RWPE2 (cell line): ENCODE results near the gene BICDL2.

Experiments
- ATAC-seq: fragments of 200-7000 bp; cut with Tn5 transposase; 3 replicates; pipeline ENCODE4 v1.9.1; 2021; ENCODE audit warnings: low read depth
- DNase-seq: peaks from one replicate; pipeline ENCODE4 v3.0.0-alpha.2; 2020; ENCODE audit warnings: low spot score
- H3K27ac ChIP-seq: fragments of 450-650 bp; 2 replicates; pipeline ENCODE4 v1.5.1; 2017; ENCODE audit warnings: mild to moderate bottlenecking; ENCODE audit not compliant: poor library complexity, severe bottlenecking
- H3K27me3 ChIP-seq: fragments of 250-450 bp; sonication (Bioruptor Pico); 2 replicates; pipeline ENCODE4 v1.5.1; 2021; ENCODE audit warnings: mild to moderate bottlenecking, moderate library complexity; ENCODE audit not compliant: insufficient read depth, poor library complexity, severe bottlenecking
- H3K36me3 ChIP-seq: fragments of 250-450 bp; sonication (Bioruptor Pico); 2 replicates; pipeline ENCODE4 v1.5.1; 2020; ENCODE audit warnings: low read depth, mild to moderate bottlenecking, moderate library complexity
- H3K4me1 ChIP-seq: fragments of 250-450 bp; sonication (Bioruptor Pico); 2 replicates; pipeline ENCODE4 v1.5.1; 2021; ENCODE audit warnings: mild to moderate bottlenecking, moderate library complexity; ENCODE audit not compliant: insufficient read depth, poor library complexity, severe bottlenecking
- H3K4me3 ChIP-seq: fragments of 250-450 bp; sonication (Bioruptor Pico); 2 replicates; pipeline ENCODE4 v1.5.1; 2021; ENCODE audit warnings: mild to moderate bottlenecking, moderate library complexity; ENCODE audit not compliant: severe bottlenecking
- H3K9me3 ChIP-seq: fragments of 250-450 bp; sonication (Bioruptor Pico); 2 replicates; pipeline ENCODE4 v1.5.1; 2021; ENCODE audit warnings: mild to moderate bottlenecking, moderate library complexity; ENCODE audit not compliant: severe bottlenecking
- CTCF ChIP-seq: fragments of 450-650 bp; IDR thresholded peaks from one replicate; pipeline ENCODE4 v1.5.1; 2017; ENCODE audit warnings: mild to moderate bottlenecking, moderate library complexity; ENCODE audit not compliant: poor library complexity, severe bottlenecking

BICDL2 gene

DNA sequence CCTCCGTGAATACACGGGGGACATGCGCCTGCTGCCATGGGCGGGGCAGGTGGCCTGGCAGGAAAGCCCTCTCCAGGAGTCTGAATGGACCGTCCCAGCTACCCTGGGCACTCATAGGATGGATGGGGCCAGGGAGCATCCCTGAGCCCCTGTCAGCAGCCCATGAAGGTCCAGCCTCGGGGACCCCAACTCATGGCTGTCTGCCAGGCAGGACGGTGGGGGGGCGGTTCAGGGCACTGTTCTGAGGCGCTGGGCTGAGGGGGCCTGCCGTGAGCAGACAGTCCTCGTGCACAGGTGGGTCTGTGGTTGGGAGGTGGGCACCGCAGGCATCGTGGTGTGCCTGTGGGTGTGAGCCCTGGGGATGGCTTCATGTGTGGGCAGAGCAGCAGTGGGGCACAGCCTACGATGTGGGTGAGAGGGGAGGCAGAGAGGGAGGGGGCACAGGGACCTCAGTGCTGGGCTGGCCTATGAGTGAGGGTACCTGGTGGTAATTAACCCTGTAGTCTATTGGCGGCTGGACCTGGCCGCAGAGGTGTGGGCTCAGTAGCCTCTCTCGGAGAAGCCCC is 50.0 kb downstream of the BICDL2 start:
- Histone ChIP-seq H3K9me3 (no peaks in the 10 kb centered on the region), H3K36me3 (no peaks in the 10 kb centered on the region), H3K27me3 (no peaks in the 10 kb centered on the region), H3K4me1 (peaks cover 20% of the 10 kb centered on the region), H3K27ac (no peak overlapping the region), H3K4me3 (no peak overlapping the region)
- TF ChIP-seq CTCF = no peak
- ATAC-seq = no peak
- no peak for DNase-seq

DNA sequence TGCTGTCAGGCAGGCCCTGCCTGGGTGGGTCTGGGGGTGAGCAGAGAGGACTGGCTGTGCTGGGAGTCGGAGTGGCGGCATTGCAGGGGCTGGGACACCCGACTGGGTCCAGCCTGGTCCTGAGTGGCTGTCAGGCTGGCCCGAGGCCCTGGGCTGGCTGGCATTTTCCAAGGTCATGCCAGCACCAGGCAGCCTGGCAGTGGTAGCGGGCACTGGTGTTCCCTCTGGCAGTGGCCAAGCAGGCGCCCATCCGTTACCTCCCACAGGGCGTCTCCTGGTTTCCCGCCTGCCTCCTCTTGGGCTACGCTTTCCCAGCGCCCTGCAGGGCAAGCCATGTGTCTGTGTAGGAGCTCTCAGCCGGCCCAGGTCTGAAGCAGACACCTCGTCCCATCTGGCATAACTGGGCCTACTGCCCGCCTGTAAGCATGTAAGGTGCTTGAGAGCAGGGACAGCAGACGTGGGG is 50.8 kb downstream of the BICDL2 start:
- TF ChIP-seq CTCF = no peak
- Histone ChIP-seq H3K4me1 (peaks cover 12% of the 10 kb centered on the region), H3K27me3 (no peaks in the 10 kb centered on the region), H3K27ac (no peak overlapping the region), H3K9me3 (no peaks in the 10 kb centered on the region), H3K4me3 (no peak overlapping the region), H3K36me3 (no peaks in the 10 kb centered on the region)
- DNase-seq (no peak), ATAC-seq (no peak)

DNA sequence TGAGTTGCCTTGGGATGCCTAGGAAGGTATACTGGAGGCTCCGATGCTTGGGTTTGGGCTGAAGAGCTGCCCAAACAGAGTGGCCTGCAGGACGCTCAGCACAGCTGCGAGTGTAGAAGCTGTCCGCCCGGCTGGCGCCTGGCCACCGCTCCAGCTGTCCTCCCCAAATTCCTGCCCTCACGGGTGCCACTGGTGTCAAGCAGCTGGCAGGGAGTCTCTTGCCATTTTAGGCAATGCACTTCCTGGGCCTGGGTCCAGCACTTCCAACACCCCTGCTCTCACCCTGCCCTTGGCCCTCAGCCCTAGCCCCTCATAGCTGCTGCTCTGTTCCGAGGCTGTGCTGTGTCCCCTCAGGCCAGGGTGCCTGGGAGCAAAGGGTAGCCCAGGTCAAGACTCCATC is 51.3 kb downstream of the BICDL2 start:
- Histone ChIP-seq H3K27me3 (no peaks in the 10 kb centered on the region), H3K27ac (no peak overlapping the region), H3K4me3 (no peak overlapping the region), H3K4me1 (peaks cover 7% of the 10 kb centered on the region), H3K9me3 (no peaks in the 10 kb centered on the region), H3K36me3 (no peaks in the 10 kb centered on the region)
- ATAC-seq = no peak
- DNase-seq = no peak
- TF ChIP-seq CTCF = no peak

GRCh38 chr16:2983706-2984136 is 53.0 kb downstream of the BICDL2 start:
- DNase-seq (no peak), ATAC-seq (peak; percentile 59)
- peaks cover 4% of the 10 kb centered on the region for H3K36me3 ChIP-seq
- H3K27me3 ChIP-seq = no peaks in the 10 kb centered on the region
- peak overlapping the region; percentile 71 for H3K27ac ChIP-seq
- no peaks in the 10 kb centered on the region for H3K9me3 ChIP-seq
- peak; percentile 95 for TF ChIP-seq CTCF
- H3K4me1 ChIP-seq = peaks cover 8% of the 10 kb centered on the region
- H3K4me3 ChIP-seq = peak overlapping the region; percentile 19

- no peak overlapping the region for H3K4me3 ChIP-seq
- peaks cover 11% of the 10 kb centered on the region for H3K4me1 ChIP-seq
- no peaks in the 10 kb centered on the region for H3K27me3 ChIP-seq
- H3K36me3 ChIP-seq = peaks cover 17% of the 10 kb centered on the region
- ATAC-seq = no peak
- H3K27ac ChIP-seq = peak overlapping the region; percentile 71
- no peaks in the 10 kb centered on the region for H3K9me3 ChIP-seq
- no peak for TF ChIP-seq CTCF
- DNase-seq = no peak
These were observed 54.3 kb downstream of the BICDL2 start for GRCh38 chr16:2982402-2982801.
